BJ (cell line): Measurements from ENCODE around the gene SLC17A6. TPM values are rescaled to one million over a fixed set of nuclear protein-coding genes. Genes with fewer than 3 reads are reported as not detected.

Experiments used
- CTCF ChIA-PET: fragments of 350-600 bp; formaldehyde crosslinking; extraction: SDS; loops from one replicate; lab custom pipeline; 2021; ENCODE audit warnings: antibody characterized with exemption, inconsistent platforms; lab: Yijun Ruan, JAX
- POLR2A ChIA-PET: fragments of 300-600 bp; sonication (Branson Sonifier 250); formaldehyde crosslinking; extraction: SDS; loops from one replicate; lab custom pipeline; 2021; ENCODE audit warnings: antibody characterized with exemption; lab: Charles Lee
- DNase-seq: peaks from one replicate; pipeline ENCODE4 v3.0.0-alpha.2; 2011; ENCODE audit warnings: low read depth
- H3K27me3 ChIP-seq: 2 replicates; pipeline ENCODE4 v1.6.0; 2011; ENCODE audit warnings: low read length; ENCODE audit not compliant: control insufficient read depth, insufficient read depth
- H3K36me3 ChIP-seq: 2 replicates; pipeline ENCODE4 v1.5.1; 2011; ENCODE audit warnings: low read length; ENCODE audit not compliant: control insufficient read depth, insufficient read depth
- H3K4me3 ChIP-seq: 2 replicates; pipeline ENCODE4 v1.5.1; 2011; ENCODE audit warnings: low read depth, mild to moderate bottlenecking, control low read depth, low read length
- CTCF ChIP-seq: IDR thresholded peaks from 2 replicates; pipeline ENCODE4 v1.5.1; 2011; ENCODE audit warnings: low read depth, mild to moderate bottlenecking, control low read depth, inconsistent platforms, low read length, moderate library complexity; ENCODE audit not compliant: insufficient read depth
- polyA plus RNA-seq: library from polyadenylated mRNA; depleted of rRNA; stranded (reverse); fragments of >200 nt; gene quantifications from 2 replicates; pipeline ENCODE4 v1.2.3, GENCODE V29; 2011

SLC17A6 gene
- polyA plus RNA-seq, 1 experiment, result not detected

DNA sequence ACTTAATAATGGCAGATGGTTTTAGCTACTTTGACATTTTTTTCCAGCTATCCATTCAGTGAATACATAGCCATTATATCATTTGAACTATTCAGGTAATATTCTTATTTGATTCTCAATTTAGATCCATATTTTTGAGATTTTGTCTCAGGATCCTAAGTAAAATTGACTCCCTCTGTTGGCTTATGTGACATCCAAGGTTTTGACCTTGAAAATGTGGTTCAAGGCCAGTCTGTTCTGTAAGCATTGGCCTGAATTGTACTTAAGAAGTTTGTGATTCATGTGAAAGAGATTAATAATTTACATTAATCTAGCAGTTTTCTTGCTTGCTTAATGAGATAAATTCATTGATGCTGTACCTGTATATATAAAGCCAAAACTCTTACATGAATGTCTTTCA lies 1.6 kb upstream of the SLC17A6 start:
- no peaks in the 10 kb centered on the region for H3K36me3 ChIP-seq
- no peak overlapping the region for H3K4me3 ChIP-seq
- ChIA-PET CTCF (interaction anchor here (2.7 kb wide), 1 partner anchor 450 kb away, joined by 21 read pairs; no protein-coding TSS in a partner anchor), POLR2A (no interaction called here)
- no peak for DNase-seq
- H3K27me3 ChIP-seq, result peaks cover 9% of the 10 kb centered on the region
- TF ChIP-seq CTCF, result no peak

DNA sequence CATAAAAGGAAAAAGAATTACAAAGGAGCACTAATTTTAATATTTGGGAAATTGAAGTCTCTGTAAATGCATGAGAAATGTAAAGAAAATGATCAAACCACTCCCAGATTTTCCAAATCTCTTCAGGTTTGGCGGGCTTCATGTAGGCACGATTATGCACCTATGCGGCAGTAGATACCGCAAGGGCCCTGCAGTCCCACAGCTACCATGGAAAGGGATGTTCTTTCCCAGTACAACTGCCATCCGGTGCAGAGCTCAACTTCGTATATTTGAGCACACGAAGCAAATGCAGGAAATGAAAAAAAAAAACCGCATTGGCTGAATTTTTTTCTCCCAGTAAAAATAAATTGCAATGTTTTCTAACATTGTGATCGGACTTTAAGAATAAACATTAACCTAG lies 1.4 kb downstream of the SLC17A6 start:
- ChIA-PET CTCF (no interaction called here), POLR2A (no interaction called here)
- H3K27me3 ChIP-seq, result peaks cover 21% of the 10 kb centered on the region

DNA sequence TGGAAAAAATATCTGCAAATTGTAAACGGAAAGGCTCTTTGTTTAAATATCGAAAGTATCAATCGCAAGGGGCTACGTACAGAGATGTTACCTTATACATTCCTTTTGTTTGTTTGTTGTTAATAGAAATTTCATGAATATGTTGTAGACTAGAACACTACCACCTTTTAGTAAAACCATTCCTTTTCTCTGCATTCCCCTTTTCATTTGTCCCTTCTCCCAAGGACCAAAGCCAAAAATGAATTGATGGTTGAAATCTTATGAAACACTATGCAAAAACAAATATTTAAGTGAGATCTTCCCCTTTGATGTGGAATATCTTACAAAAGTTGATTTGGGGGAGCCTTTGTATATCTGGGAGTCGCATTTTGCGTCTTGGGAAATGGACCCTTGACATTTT lies 2.1 kb downstream of the SLC17A6 start:
- H3K27me3 ChIP-seq, result peaks cover 21% of the 10 kb centered on the region
- TF ChIP-seq CTCF, result no peak

More for the DNA sequence above, 1.4 kb downstream of the SLC17A6 start:
- Histone ChIP-seq H3K36me3 (no peaks in the 10 kb centered on the region), H3K4me3 (no peak overlapping the region)
- no peak for DNase-seq
- no peak for TF ChIP-seq CTCF

GRCh38 chr11:22340701-22341587 lies 2.8 kb downstream of the SLC17A6 start:
- peaks cover 21% of the 10 kb centered on the region for H3K27me3 ChIP-seq
- no peak for TF ChIP-seq CTCF
- POLR2A ChIA-PET, result no interaction called here
- no peak overlapping the region for H3K4me3 ChIP-seq
- CTCF ChIA-PET, result no interaction called here
- DNase-seq, result no peak
- H3K36me3 ChIP-seq, result no peaks in the 10 kb centered on the region

More for the DNA sequence above, 2.1 kb downstream of the SLC17A6 start:
- CTCF ChIA-PET, result no interaction called here
- Histone ChIP-seq H3K4me3 (no peak overlapping the region), H3K36me3 (no peaks in the 10 kb centered on the region)
- POLR2A ChIA-PET, result no interaction called here
- no peak for DNase-seq

DNA sequence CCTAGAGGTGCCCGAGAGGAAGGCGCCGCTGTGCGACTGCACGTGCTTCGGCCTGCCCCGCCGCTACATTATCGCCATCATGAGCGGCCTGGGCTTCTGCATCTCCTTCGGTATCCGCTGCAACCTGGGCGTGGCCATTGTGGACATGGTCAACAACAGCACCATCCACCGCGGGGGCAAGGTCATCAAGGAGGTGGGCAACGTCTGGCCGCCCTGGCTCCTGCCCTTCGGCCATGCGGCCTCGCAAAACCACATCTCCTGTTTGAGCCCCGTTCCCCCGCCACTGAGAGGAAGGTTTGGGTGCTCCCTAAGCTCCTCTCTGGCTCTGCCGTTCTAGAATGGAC lies 3.4 kb downstream of the SLC17A6 start:
- CTCF ChIA-PET, result no interaction called here
- H3K36me3 ChIP-seq, result no peaks in the 10 kb centered on the region

More for the DNA sequence above, 3.4 kb downstream of the SLC17A6 start:
- POLR2A ChIA-PET, result no interaction called here
- no peak for TF ChIP-seq CTCF
- Histone ChIP-seq H3K27me3 (peaks cover 21% of the 10 kb centered on the region), H3K4me3 (no peak overlapping the region)
- DNase-seq, result no peak
